Measurements from ENCODE around the gene RNF126. TPM values are rescaled to one million over a fixed set of nuclear protein-coding genes. Genes with fewer than 3 reads are reported as not detected.

Gene RNF126
- total RNA-seq, 1 experiment from 2014 or later = 119 TPM

DNA sequence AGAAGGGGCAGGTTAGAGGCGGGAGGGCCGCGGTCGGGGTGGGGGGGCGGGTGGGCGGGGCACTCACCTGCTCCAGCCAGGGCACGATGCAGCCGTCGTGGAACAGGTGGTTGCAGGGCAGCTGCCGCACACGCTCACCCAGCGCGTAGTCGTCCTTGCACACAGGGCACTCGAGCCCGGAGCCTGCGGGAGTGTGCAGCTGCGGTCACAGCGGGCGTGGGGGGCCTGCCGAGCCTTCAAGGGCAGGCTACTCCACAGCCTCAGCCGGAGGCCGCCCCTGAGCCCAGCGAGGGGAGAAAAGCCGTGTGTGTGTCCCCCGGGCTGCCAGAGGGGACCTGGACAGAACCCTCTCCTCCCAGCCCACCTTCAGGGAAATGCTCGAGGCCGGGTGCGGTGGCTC lies 14.7 kb downstream of the RNF126 start:
- peaks cover 3% of the 10 kb centered on the region for H3K36me3 ChIP-seq (replicated peaks; ENCODE audit: control insufficient read depth, insufficient read depth, low read length)
- DNase-seq = no peak
- no peak overlapping the region for H3K4me3 ChIP-seq (ENCODE audit: insufficient read depth, low read depth, low read length)
- H3K27me3 ChIP-seq (ENCODE audit: control insufficient read depth, insufficient read depth, low read length) = no peaks in the 10 kb centered on the region

DNA sequence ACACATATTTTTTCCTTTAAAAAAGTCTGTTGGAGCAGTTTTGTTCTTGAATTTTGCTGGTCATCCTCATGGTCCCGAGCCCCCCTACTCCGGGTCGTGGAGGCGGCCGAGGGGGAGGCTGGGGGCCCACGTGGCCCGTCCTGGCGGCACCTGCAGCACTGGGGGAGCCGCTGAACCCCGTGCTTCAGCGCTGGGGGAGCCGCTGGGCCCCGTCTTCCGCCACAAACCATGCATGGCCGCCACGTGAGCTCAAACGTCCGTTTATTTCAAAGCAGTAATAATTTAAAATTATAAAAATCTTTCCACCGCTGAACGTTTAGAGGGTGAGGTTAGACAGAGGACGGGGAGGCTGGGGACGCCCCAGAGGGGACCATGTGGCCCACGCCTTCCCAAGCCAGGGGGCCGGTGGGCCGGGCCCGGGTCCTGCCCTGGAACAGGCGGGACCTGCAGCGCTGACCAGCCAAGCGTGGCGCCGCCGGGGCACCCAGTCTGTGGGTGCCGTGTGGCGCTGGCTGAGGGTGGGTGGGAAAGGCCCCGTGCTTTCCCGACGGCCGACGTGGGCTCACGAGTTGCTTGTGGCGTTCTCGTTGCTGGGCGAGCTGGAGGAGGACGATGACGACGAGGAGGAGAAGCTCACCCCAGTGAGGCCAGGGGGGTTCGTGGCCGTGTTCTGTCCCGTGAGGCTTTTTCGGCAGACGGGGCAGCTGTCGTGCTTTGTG lies 15.3 kb downstream of the RNF126 start:
- Histone ChIP-seq H3K4me3 (ENCODE audit: insufficient read depth, low read depth, low read length) (no peak overlapping the region), H3K27me3 (ENCODE audit: control insufficient read depth, insufficient read depth, low read length) (no peaks in the 10 kb centered on the region), H3K36me3 (replicated peaks; ENCODE audit: control insufficient read depth, insufficient read depth, low read length) (peaks cover 3% of the 10 kb centered on the region)
- DNase-seq = no peak

DNA sequence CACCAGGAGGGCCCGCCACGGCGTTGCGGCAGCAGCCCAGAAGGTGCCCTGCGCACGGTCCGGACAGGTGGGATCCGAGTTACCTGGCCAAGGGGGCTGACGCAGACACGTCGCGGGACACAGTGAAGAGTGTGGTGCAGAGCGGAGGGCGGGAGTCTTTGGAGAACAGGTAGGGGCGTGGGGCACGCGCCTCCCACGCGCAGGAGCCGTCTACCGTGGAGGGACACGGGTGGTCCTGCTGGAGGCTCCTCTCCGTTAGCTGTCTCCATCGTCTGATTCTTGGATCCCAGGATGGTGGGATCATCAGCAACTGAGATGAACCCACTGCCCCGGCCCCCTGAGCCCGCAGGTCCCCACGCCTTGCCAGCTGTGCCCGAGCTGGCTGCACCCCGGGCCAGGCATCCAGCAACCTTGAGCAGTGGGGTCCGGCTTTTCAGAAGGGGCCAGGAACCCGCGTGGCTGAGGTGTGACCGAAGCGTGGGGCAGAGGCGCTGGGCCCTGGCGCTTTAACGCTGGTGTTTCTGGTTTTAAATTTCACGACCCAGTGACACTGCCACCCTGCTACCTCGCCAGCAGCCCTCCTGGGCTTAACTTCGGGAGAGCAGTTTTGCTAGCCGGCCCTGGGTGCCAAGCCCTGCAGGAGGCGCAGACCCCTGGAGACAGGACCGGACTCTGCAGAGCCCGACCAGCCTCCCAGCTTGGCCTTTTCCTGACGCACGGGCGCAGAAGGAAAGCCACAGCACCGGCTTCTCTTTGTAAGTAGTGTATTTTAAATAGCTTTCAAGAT lies 16.0 kb downstream of the RNF126 start:
- H3K4me3 ChIP-seq (ENCODE audit: insufficient read depth, low read depth, low read length) = no peak overlapping the region
- no peaks in the 10 kb centered on the region for H3K27me3 ChIP-seq (ENCODE audit: control insufficient read depth, insufficient read depth, low read length)
- H3K36me3 ChIP-seq (replicated peaks; ENCODE audit: control insufficient read depth, insufficient read depth, low read length) = peaks cover 3% of the 10 kb centered on the region
- DNase-seq = no peak

DNA sequence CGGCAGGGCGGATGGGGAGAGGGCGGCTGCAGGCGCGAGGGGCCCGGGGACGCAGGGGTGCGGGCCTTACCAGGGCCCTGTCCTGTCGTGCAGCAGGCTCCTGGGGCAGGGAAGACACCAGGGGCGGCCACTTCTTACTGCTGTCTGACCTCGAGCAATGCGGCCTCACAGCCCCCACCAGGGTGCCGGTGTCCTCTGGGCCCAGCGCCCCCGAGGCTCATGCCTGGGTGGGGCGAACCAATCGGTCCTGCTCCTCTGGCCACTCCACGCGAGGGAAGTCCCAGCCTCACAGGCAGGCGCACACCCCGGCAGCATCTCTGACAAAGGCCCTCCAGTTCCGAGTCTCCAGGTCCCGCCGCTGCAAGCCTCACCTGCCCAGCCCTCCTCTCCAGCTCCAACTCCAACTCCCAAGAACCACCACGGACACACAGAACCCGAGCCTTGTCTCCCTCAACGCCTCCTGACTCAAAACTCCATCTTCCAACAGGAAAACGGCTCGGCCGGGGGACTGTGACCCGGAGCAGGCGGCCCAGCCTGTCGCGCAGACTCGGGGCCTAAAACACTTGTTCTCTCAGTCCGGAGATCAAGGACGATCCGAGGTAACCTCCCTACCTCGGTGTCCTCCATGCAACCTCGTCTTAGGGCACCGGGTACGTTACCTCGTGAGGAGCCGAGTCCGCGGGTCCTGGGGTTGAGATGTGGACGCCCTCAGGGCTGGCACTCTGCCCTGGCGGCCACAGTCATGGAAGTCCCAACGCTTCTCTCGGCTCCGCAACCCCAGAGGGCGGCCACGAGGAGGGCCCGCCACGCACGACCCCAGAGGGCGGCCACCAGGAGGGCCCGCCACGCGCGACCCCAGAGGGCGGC lies 16.9 kb downstream of the RNF126 start:
- peaks cover 3% of the 10 kb centered on the region for H3K36me3 ChIP-seq (replicated peaks; ENCODE audit: control insufficient read depth, insufficient read depth, low read length)
- DNase-seq = no peak
- H3K27me3 ChIP-seq (ENCODE audit: control insufficient read depth, insufficient read depth, low read length) = no peaks in the 10 kb centered on the region
- no peak overlapping the region for H3K4me3 ChIP-seq (ENCODE audit: insufficient read depth, low read depth, low read length)

DNA sequence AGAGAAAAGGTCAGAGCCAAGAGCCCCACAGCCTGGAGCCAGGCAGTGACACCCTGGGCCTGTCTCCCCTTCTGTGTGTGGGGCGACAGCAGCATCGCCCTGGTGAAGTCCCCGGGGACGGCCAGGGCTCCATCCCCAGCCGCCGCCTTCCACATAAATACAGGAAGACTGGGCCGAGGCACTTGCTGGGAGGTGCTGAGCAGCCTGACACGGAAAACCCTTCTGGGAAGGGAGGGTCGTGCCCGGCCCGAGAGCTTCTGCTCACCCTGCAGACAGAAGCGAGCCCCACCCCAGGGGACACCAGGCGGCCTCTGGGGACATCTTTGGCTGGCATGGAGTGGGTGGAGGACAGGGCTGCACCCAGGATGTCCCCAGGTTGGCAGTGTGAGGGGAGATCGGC lies 18.2 kb downstream of the RNF126 start:
- peaks cover 3% of the 10 kb centered on the region for H3K36me3 ChIP-seq (replicated peaks; ENCODE audit: control insufficient read depth, insufficient read depth, low read length)
- DNase-seq = no peak
- no peak overlapping the region for H3K4me3 ChIP-seq (ENCODE audit: insufficient read depth, low read depth, low read length)
- peaks cover 3% of the 10 kb centered on the region; the same call in 1 of the 2 replicates for H3K27me3 ChIP-seq (ENCODE audit: control insufficient read depth, insufficient read depth, low read length)

DNA sequence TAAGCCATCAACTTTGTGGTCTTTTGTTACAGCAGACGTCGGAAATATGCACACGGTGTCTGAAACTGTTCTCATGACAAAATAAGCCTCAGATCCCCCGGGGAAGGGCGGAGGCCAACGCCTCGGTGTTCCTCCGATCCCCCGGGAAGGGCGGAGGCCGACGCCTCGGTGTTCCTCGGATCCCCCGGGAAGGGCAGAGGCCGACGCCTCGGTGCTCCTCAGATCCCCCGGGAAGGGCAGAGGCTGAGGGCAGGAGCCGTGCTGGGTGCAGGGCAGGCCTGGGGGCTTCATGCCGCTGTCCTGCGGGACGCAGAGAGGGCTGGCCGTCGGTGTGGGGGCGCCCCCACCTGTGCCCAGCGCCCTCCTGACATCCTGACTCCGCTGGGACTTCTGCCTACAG lies 18.7 kb downstream of the RNF126 start:
- Histone ChIP-seq H3K4me3 (ENCODE audit: insufficient read depth, low read depth, low read length) (no peak overlapping the region), H3K36me3 (replicated peaks; ENCODE audit: control insufficient read depth, insufficient read depth, low read length) (peaks cover 3% of the 10 kb centered on the region), H3K27me3 (ENCODE audit: control insufficient read depth, insufficient read depth, low read length) (peaks cover 4% of the 10 kb centered on the region; the same call in 1 of the 2 replicates)
- DNase-seq = no peak

DNA sequence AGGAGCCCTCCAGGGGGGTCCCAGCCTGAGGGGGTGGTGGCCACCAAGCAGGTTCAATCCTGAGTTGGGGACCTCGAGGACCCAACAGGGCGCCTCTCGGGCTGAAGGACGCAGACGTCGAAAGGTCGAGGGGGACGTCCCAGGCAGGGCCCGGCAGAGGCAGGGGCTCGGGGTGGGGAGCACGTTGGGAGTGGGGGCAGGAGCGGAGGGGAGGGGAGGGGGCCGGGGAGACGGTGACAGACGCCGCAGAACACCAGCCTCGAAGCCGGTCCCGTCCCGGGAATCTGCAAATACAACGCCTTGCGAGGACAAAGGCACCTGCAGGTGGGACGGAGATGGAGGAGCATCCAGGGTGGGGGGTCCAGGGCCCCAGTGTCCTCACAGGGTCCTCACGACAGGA lies 19.3 kb downstream of the RNF126 start:
- Histone ChIP-seq H3K36me3 (replicated peaks; ENCODE audit: control insufficient read depth, insufficient read depth, low read length) (peaks cover 2% of the 10 kb centered on the region; the same call in 1 of the 2 replicates), H3K27me3 (ENCODE audit: control insufficient read depth, insufficient read depth, low read length) (peaks cover 10% of the 10 kb centered on the region), H3K4me3 (ENCODE audit: insufficient read depth, low read depth, low read length) (no peak overlapping the region)
- DNase-seq = no peak

DNA sequence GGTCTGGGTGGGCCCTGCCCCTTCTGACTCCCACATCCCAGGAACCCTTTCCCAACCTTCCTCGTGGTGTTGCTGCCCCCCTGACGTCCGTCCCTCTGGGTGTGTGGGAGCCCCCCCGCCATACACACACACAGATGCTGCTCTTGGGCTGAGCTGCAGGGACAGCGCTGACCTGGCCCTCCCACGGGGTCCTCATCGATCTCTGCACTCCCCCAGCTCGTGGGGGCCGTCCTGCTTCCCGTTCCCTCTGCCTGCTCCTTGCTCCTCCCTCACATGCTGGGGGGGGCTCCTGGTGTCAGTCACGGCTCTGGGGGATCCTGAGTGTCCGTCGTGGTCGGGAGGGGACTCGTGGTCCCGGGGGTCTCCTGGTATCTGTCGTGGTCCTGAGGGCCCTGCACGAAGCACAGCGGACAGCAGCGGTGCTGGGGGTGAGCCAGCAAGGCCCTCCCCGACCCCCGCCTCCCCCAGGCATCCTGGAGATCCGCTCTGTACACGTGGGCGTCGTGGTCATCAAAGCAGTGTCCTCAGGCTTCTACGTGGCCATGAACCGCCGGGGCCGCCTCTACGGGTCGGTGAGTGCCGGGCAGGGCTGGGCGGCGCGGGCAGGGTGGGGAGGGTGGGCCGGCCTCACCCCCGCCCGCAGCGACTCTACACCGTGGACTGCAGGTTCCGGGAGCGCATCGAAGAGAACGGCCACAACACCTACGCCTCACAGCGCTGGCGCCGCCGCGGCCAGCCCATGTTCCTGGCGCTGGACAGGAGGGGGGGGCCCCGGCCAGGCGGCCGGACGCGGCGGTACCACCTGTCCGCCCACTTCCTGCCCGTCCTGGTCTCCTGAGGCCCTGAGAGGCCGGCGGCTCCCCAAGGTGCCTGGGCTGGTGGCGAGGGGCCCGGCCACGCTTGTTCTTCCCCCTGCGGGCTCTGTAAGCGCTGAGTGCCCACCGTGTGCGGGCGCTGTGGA lies 20.0 kb downstream of the RNF126 start:
- Histone ChIP-seq H3K27me3 (ENCODE audit: control insufficient read depth, insufficient read depth, low read length) (peaks cover 16% of the 10 kb centered on the region), H3K36me3 (replicated peaks; ENCODE audit: control insufficient read depth, insufficient read depth, low read length) (no peaks in the 10 kb centered on the region; the same call in 1 of the 2 replicates), H3K4me3 (ENCODE audit: insufficient read depth, low read depth, low read length) (no peak overlapping the region)
- DNase-seq = no peak

DNA sequence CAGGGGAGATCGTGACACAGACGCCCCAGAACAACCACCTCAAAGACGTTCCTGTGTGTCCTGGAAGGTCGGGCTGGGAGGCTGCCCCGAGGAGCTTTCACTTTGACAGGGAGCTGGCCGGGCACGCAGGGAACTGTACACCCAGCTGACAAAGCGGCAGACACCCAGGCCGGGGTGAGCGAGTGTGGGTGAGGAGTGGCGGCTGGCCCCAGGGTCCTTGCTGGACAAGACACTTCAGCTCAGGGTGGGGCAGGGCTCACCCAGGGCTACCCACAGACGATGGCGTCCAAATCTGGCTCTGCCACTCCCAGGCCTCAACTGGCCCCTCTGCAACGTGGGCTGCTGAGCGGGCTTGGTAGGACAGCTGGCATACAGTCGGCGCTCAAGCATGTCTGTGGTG lies 21.3 kb downstream of the RNF126 start:
- Histone ChIP-seq H3K36me3 (replicated peaks; ENCODE audit: control insufficient read depth, insufficient read depth, low read length) (no peaks in the 10 kb centered on the region), H3K27me3 (ENCODE audit: control insufficient read depth, insufficient read depth, low read length) (peaks cover 16% of the 10 kb centered on the region), H3K4me3 (ENCODE audit: insufficient read depth, low read depth, low read length) (no peak overlapping the region)
- no peak for DNase-seq

DNA sequence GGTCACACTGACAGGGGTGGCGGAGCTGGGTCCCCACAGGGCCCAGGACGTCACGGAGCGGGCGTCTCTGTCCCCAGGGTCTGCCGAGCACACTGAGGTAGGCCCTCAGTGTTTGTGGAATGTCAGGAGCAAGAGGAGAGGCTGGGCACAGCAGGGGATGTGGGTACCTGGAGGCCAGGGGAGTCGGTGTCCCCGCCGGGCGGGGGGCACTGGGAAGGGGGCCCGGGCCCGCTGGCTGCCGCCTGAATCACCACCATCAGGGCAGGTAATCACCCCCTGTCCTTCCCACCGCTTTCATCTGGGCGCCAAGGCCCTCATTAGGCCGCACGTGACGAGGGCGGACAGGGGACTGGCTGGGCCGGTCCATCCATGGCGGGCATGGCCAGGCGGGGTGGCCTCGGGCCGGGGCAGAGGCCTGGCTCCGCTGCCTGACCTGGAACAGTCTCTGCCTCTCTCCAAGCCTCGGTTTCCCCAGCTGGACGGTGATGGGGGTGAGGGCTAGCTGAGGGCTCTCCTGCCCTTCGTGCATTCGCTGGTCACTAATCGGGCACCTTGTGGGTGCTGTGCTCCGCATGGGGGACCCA lies 22.3 kb downstream of the RNF126 start:
- no peak overlapping the region for H3K4me3 ChIP-seq (ENCODE audit: insufficient read depth, low read depth, low read length)
- peaks cover 16% of the 10 kb centered on the region for H3K27me3 ChIP-seq (ENCODE audit: control insufficient read depth, insufficient read depth, low read length)
- no peaks in the 10 kb centered on the region for H3K36me3 ChIP-seq (replicated peaks; ENCODE audit: control insufficient read depth, insufficient read depth, low read length)
- no peak for DNase-seq

DNA sequence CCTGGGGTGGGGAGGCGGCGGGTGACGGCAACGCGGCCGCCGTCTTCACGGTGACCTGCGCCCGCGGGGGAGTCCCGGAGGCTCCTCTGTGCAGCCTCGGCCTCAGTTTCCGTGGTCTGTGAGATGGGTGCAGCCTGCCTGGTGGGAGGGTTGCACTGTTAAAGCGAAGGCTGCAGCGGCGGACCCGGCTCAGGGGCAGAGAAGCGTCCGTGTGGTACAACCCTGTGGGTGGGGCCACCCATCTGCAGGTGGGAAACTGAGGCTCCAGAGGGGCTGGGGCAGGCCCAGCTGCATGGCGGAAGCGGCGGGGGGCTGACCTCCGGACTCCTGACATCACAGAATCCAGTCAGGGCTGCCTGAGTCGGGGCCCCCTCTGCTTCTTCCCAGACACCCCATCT lies 22.9 kb downstream of the RNF126 start:
- no peaks in the 10 kb centered on the region for H3K36me3 ChIP-seq (replicated peaks; ENCODE audit: control insufficient read depth, insufficient read depth, low read length)
- H3K27me3 ChIP-seq (ENCODE audit: control insufficient read depth, insufficient read depth, low read length) = peaks cover 16% of the 10 kb centered on the region
- no peak for DNase-seq
- H3K4me3 ChIP-seq (ENCODE audit: insufficient read depth, low read depth, low read length) = peak overlapping the region; percentile 34; the same call in 1 of the 2 replicates

DNA sequence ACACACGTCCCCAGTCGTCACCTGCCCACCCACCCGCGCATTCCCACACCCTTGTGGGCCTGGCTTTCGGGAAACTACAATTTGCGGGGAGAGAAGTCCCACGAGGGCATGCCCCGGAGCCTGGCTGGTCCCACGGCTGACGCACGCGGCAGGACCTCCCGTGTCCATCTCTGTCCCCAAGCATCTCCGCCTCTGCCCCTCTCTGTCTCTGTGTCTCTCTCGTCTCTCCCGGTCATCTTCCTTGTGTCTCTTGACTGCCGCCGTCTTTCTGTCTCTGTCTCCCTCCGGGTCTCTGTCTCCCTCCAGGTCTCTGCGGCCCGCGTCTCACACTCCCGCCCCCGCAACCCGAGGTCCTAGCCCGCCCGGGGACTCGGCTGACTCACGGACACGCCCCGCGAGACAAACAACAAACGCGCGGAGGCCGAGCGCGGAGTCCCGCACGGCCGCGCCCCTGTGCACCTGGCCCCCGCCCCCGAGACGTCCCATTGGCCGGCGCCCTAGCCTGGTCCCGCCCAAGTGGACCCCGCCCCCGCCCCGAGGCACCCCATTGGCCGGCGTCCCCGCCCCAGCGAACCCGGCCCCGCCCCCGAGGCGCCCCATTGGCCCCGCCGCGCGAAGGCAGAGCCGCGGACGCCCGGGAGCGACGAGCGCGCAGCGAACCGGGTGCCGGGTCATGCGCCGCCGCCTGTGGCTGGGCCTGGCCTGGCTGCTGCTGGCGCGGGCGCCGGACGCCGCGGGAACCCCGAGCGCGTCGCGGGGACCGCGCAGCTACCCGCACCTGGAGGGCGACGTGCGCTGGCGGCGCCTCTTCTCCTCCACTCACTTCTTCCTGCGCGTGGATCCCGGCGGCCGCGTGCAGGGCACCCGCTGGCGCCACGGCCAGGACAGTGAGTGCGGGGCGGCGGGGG lies 23.5 kb downstream of the RNF126 start, which contains the start of gene FGF22:
TSS of gene FGF22 (plus strand) at position 627 of the 908 bp plus-strand sequence. CDS start at position 674, 47 bp downstream.
- H3K4me3 ChIP-seq (ENCODE audit: insufficient read depth, low read depth, low read length) = peak within 1 kb of the TSS; percentile 38
- peaks cover 16% of the 10 kb centered on the region for H3K27me3 ChIP-seq (ENCODE audit: control insufficient read depth, insufficient read depth, low read length)
- DNase-seq = peak; percentile 100
- H3K36me3 ChIP-seq (replicated peaks; ENCODE audit: control insufficient read depth, insufficient read depth, low read length) = no peaks in the 10 kb centered on the region
